Fibroblast of peridontal ligament (primary cell): ENCODE measurements around the gene RAB31.

Source experiments
- DNase-seq: peaks from one replicate; pipeline ENCODE4 v3.0.0-alpha.2; 2010; ENCODE audit errors: extremely low read depth

The RAB31 gene

GRCh38 chr18:9862686-9863085 lies 154.6 kb downstream of the RAB31 start:
- DNase-seq: no peak

- DNase-seq: no peak
Measured at GRCh38 chr18:9863282-9863681, 155.2 kb downstream of the RAB31 start.

GRCh38 chr18:9865764-9866490 lies 157.8 kb downstream of the RAB31 start:
- no peak for DNase-seq

- DNase-seq: no peak
Measured at GRCh38 chr18:9866627-9867026, 158.5 kb downstream of the RAB31 start.

GRCh38 chr18:9867071-9867594 lies 159.0 kb downstream of the RAB31 start:
- no peak for DNase-seq

GRCh38 chr18:9868857-9869714 lies 161.0 kb downstream of the RAB31 start:
- no peak for DNase-seq

- peak; percentile 84 for DNase-seq
Measured at GRCh38 chr18:9869715-9870430, 161.8 kb downstream of the RAB31 start.

GRCh38 chr18:9870431-9871008 lies 162.4 kb downstream of the RAB31 start:
- DNase-seq: no peak

GRCh38 chr18:9871244-9871746 lies 163.2 kb downstream of the RAB31 start:
- no peak for DNase-seq

GRCh38 chr18:9872823-9873222 lies 164.7 kb downstream of the RAB31 start:
- no peak for DNase-seq

- DNase-seq: no peak
Measured at GRCh38 chr18:9874728-9875127, 166.6 kb downstream of the RAB31 start.

- DNase-seq: no peak
Measured at GRCh38 chr18:9876212-9876866, 168.2 kb downstream of the RAB31 start.

- peak; percentile 96 for DNase-seq
Measured at GRCh38 chr18:9876867-9877654, 169.0 kb downstream of the RAB31 start.

GRCh38 chr18:9877655-9878014 lies 169.5 kb downstream of the RAB31 start:
- no peak for DNase-seq

GRCh38 chr18:9878095-9878494 lies 170.0 kb downstream of the RAB31 start:
- no peak for DNase-seq

- no peak for DNase-seq
Measured at GRCh38 chr18:9878783-9879242, 170.7 kb downstream of the RAB31 start.

- DNase-seq: no peak
Measured at GRCh38 chr18:9884090-9884489, 176.0 kb downstream of the RAB31 start.

- DNase-seq: no peak
Measured at GRCh38 chr18:9884532-9885140, 176.5 kb downstream of the RAB31 start.

- DNase-seq: peak; percentile 28
Measured at GRCh38 chr18:9885170-9886004, 177.3 kb downstream of the RAB31 start, which contains the start of gene TXNDC2. Gene TXNDC2 (plus strand): TSS chr18:9885973. CDS start chr18:9886681, 708 bp downstream.
